ENCODE data around the gene AK9.

- TF ChIP-seq RARB (CRISPR knock-in tag; IDR thresholded peaks at IDR 0.05), result no peak
- no peak for TF ChIP-seq NR3C1 (IDR thresholded peaks at IDR 0.05)
- TF ChIP-seq POLR2A (IDR thresholded peaks at IDR 0.05; ENCODE audit: low read length), result no peak
- no peak for TF ChIP-seq CEBPB (IDR thresholded peaks at IDR 0.05)
- no peak for TF ChIP-seq RNF2 (IDR thresholded peaks at IDR 0.05; ENCODE audit: borderline replicate concordance, low read depth)
- TF ChIP-seq HDAC2 (IDR thresholded peaks at IDR 0.05), result no peak
- TF ChIP-seq HMGXB4 (CRISPR knock-in tag; IDR thresholded peaks at IDR 0.05; ENCODE audit: borderline replicate concordance), result no peak
- TF ChIP-seq EP300 (IDR thresholded peaks at IDR 0.05), result no peak
- no peak for TF ChIP-seq CTCF (IDR thresholded peaks at IDR 0.05)
- no peak for TF ChIP-seq KDM5A (IDR thresholded peaks at IDR 0.05)
These were observed 233.4 kb downstream of the AK9 start for GRCh38 chr6:109457562-109457996.

Measured in A549 (cell line).